Neural progenitor cell (in vitro differentiated cells): Measurements from ENCODE around the gene MAML3. TPM values are rescaled to one million over a fixed set of nuclear protein-coding genes. Genes with fewer than 3 reads are reported as not detected.

Experiments used
- DNase-seq: peaks from one replicate; pipeline ENCODE4 v3.0.0-alpha.2; 2016; ENCODE audit warnings: low spot score
- H2AFZ ChIP-seq: fragments of 200-600 bp; sonication (generic); replicated peaks from 2 replicates; pipeline ENCODE4 v1.6.1; 2016; ENCODE audit warnings: antibody characterized with exemption
- H3F3A ChIP-seq: fragments of 200-600 bp; sonication (generic); 2 replicates; pipeline ENCODE4 v1.6.1; 2016; ENCODE audit warnings: antibody characterized with exemption, low read depth
- H3K27ac ChIP-seq: fragments of 200-600 bp; sonication (generic); 2 replicates; pipeline ENCODE4 v1.5.1; 2016; ENCODE audit warnings: mild to moderate bottlenecking
- H3K27me3 ChIP-seq: fragments of 200-600 bp; sonication (generic); 2 replicates; pipeline ENCODE4 v1.6.1; 2016; ENCODE audit warnings: mild to moderate bottlenecking, moderate library complexity
- H3K36me3 ChIP-seq: fragments of 200-600 bp; sonication (generic); 2 replicates; pipeline ENCODE4 v1.5.1; 2016
- H3K4me1 ChIP-seq: fragments of 200-600 bp; sonication (generic); 2 replicates; pipeline ENCODE4 v1.6.1; 2016; ENCODE audit warnings: mixed run types
- H3K4me2 ChIP-seq: fragments of 200-600 bp; sonication (generic); 2 replicates; pipeline ENCODE4 v1.6.1; 2016
- H3K4me3 ChIP-seq: fragments of 200-600 bp; sonication (generic); 2 replicates; pipeline ENCODE4 v1.5.1; 2016
- H3K79me2 ChIP-seq: fragments of 200-600 bp; sonication (generic); 2 replicates; pipeline ENCODE4 v1.6.1; 2016; ENCODE audit warnings: low read depth
- H3K9ac ChIP-seq: fragments of 200-600 bp; sonication (generic); 2 replicates; pipeline ENCODE4 v1.6.1; 2016
- H3K9me3 ChIP-seq: fragments of 200-600 bp; sonication (generic); 2 replicates; pipeline ENCODE4 v1.5.1; 2016; ENCODE audit warnings: low read depth
- H4K20me1 ChIP-seq: fragments of 200-600 bp; sonication (generic); 2 replicates; pipeline ENCODE4 v1.6.1; 2016; ENCODE audit warnings: low read depth
- H3K27ac Mint-ChIP-seq: 3 replicates; pipeline ENCODE4 v1.8.0; 2021; ENCODE audit warnings: mixed read lengths
- H3K27me3 Mint-ChIP-seq: 2 replicates; pipeline ENCODE4 v1.8.0; 2022; ENCODE audit warnings: low read depth, mild to moderate bottlenecking, inconsistent platforms, moderate library complexity, mixed read lengths; ENCODE audit not compliant: insufficient read depth
- H3K36me3 Mint-ChIP-seq: 3 replicates; pipeline ENCODE4 v1.8.0; 2021; ENCODE audit warnings: mixed read lengths
- H3K4me1 Mint-ChIP-seq: 3 replicates; pipeline ENCODE4 v1.8.0; 2021; ENCODE audit warnings: mixed read lengths
- H3K4me3 Mint-ChIP-seq: 3 replicates; pipeline ENCODE4 v1.8.0; 2021; ENCODE audit warnings: mild to moderate bottlenecking, moderate library complexity, mixed read lengths
- H3K9me3 Mint-ChIP-seq: 3 replicates; pipeline ENCODE4 v1.8.0; 2020; ENCODE audit warnings: mixed read lengths
- EZH2 ChIP-seq: fragments of 200-600 bp; sonication (generic); IDR thresholded peaks from 2 replicates; pipeline ENCODE4 v1.6.1; 2017; ENCODE audit warnings: antibody characterized with exemption, mild to moderate bottlenecking, moderate library complexity
- EZH2phosphoT487 ChIP-seq: fragments of 200-600 bp; sonication (generic); IDR thresholded peaks from 2 replicates; pipeline ENCODE4 v1.6.1; 2017; ENCODE audit warnings: antibody characterized with exemption
- total RNA-seq: library from RNA; depleted of rRNA; stranded (reverse); fragments of >200 nt; gene quantifications from 2 replicates; pipeline ENCODE4 v1.2.3, GENCODE V29; 2015; ENCODE audit warnings: low replicate concordance
- TF ChIP-seq, protein P1 (sequence below): fragments of 200-600 bp; sonication (generic); IDR thresholded peaks from 2 replicates; pipeline ENCODE4 v1.5.1; 2017; ENCODE audit warnings: antibody characterized with exemption, mild to moderate bottlenecking

Gene MAML3
- total RNA-seq, 1 donor from 2014 or later, result 14.4 TPM

DNA sequence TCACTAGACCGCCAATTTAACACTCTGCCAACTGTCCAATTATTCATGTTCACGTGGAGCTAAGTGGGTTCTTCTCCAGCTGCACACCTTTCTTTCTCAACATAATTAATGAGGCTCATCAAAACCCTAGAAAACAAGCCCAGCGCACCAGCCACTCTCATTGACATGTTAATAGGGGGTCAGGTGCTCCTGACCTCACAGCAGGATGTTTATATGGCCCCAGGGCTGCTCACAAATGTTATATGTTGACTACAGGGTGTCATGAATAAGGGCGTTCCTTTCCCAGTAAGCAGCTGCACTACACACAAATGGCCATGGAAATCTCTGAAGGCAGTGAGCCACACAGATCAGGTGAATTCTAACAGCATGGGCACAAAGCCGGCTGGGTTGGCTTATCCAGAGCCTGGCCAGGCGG is 278.6 kb downstream of the MAML3 start:
- peaks cover 4% of the 10 kb centered on the region for H3K27me3 Mint-ChIP-seq
- Histone ChIP-seq H3K27ac (peak overlapping the region; percentile 80), H2AFZ (no peak overlapping the region), H3K4me1 (peaks cover 40% of the 10 kb centered on the region), H3K36me3 (no peaks in the 10 kb centered on the region), H3K27me3 (no peaks in the 10 kb centered on the region), H3K9me3 (no peaks in the 10 kb centered on the region), H3F3A (peaks cover 43% of the 10 kb centered on the region), H3K4me2 (peak overlapping the region; percentile 48), H3K79me2 (no peaks in the 10 kb centered on the region), H4K20me1 (peaks cover 10% of the 10 kb centered on the region), H3K4me3 (no peak overlapping the region), H3K9ac (no peak overlapping the region)
- H3K27ac Mint-ChIP-seq, result peak overlapping the region; percentile 24
- no peak overlapping the region for H3K4me3 Mint-ChIP-seq
- peaks cover 3% of the 10 kb centered on the region for H3K36me3 Mint-ChIP-seq
- H3K4me1 Mint-ChIP-seq, result peaks cover 46% of the 10 kb centered on the region
- TF ChIP-seq, protein P1, sequence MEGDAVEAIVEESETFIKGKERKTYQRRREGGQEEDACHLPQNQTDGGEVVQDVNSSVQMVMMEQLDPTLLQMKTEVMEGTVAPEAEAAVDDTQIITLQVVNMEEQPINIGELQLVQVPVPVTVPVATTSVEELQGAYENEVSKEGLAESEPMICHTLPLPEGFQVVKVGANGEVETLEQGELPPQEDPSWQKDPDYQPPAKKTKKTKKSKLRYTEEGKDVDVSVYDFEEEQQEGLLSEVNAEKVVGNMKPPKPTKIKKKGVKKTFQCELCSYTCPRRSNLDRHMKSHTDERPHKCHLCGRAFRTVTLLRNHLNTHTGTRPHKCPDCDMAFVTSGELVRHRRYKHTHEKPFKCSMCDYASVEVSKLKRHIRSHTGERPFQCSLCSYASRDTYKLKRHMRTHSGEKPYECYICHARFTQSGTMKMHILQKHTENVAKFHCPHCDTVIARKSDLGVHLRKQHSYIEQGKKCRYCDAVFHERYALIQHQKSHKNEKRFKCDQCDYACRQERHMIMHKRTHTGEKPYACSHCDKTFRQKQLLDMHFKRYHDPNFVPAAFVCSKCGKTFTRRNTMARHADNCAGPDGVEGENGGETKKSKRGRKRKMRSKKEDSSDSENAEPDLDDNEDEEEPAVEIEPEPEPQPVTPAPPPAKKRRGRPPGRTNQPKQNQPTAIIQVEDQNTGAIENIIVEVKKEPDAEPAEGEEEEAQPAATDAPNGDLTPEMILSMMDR, result no peak
- TF ChIP-seq EZH2 (no peak), EZH2phosphoT487 (no peak)
- H3K9me3 Mint-ChIP-seq, result peaks cover 3% of the 10 kb centered on the region
- DNase-seq, result peak; percentile 69

GRCh38 chr4:139873111-139873860 is 280.7 kb downstream of the MAML3 start:
- H3K4me1 ChIP-seq, result peaks cover 40% of the 10 kb centered on the region
- no peak overlapping the region for H3K9ac ChIP-seq
- H3K9me3 ChIP-seq, result no peaks in the 10 kb centered on the region
- peaks cover 10% of the 10 kb centered on the region for H4K20me1 ChIP-seq
- peaks cover 3% of the 10 kb centered on the region for H3K9me3 Mint-ChIP-seq
- peaks cover 45% of the 10 kb centered on the region for H3K4me1 Mint-ChIP-seq
- H3K4me3 Mint-ChIP-seq, result no peak overlapping the region
- no peak overlapping the region for H3K27ac ChIP-seq
- no peaks in the 10 kb centered on the region for H3K36me3 ChIP-seq
- H3K27me3 Mint-ChIP-seq, result peaks cover 4% of the 10 kb centered on the region
- no peak overlapping the region for H3K4me3 ChIP-seq
- no peaks in the 10 kb centered on the region for H3K27me3 ChIP-seq
- H3F3A ChIP-seq, result peaks cover 43% of the 10 kb centered on the region
- no peak overlapping the region for H3K4me2 ChIP-seq
- no peak overlapping the region for H2AFZ ChIP-seq
- peaks cover 3% of the 10 kb centered on the region for H3K36me3 Mint-ChIP-seq
- TF ChIP-seq, protein P1, result no peak
- TF ChIP-seq EZH2, result no peak
- TF ChIP-seq EZH2phosphoT487, result no peak
- no peak overlapping the region for H3K27ac Mint-ChIP-seq
- no peaks in the 10 kb centered on the region for H3K79me2 ChIP-seq
- no peak for DNase-seq

GRCh38 chr4:139872274-139872673 is 281.7 kb downstream of the MAML3 start:
- peaks cover 40% of the 10 kb centered on the region for H3K4me1 Mint-ChIP-seq
- Histone ChIP-seq H2AFZ (no peak overlapping the region), H3K27me3 (no peaks in the 10 kb centered on the region), H3K4me1 (peaks cover 41% of the 10 kb centered on the region), H3K9me3 (no peaks in the 10 kb centered on the region), H3K9ac (no peak overlapping the region), H4K20me1 (peaks cover 10% of the 10 kb centered on the region), H3K27ac (no peak overlapping the region), H3K79me2 (no peaks in the 10 kb centered on the region), H3F3A (peaks cover 43% of the 10 kb centered on the region), H3K36me3 (no peaks in the 10 kb centered on the region), H3K4me2 (no peak overlapping the region), H3K4me3 (no peak overlapping the region)
- H3K36me3 Mint-ChIP-seq, result peaks cover 3% of the 10 kb centered on the region
- peak overlapping the region; percentile 40 for H3K27ac Mint-ChIP-seq
- no peak overlapping the region for H3K4me3 Mint-ChIP-seq
- no peak for TF ChIP-seq EZH2
- DNase-seq, result no peak
- no peaks in the 10 kb centered on the region for H3K27me3 Mint-ChIP-seq
- H3K9me3 Mint-ChIP-seq, result peaks cover 3% of the 10 kb centered on the region

- Mint-ChIP-seq H3K27me3 (no peaks in the 10 kb centered on the region), H3K9me3 (peaks cover 3% of the 10 kb centered on the region), H3K4me3 (no peak overlapping the region), H3K27ac (no peak overlapping the region), H3K4me1 (peaks cover 28% of the 10 kb centered on the region), H3K36me3 (peaks cover 3% of the 10 kb centered on the region)
- Histone ChIP-seq H3K9ac (no peak overlapping the region), H3F3A (peaks cover 20% of the 10 kb centered on the region), H3K4me1 (peaks cover 38% of the 10 kb centered on the region), H3K4me3 (no peak overlapping the region), H3K27me3 (no peaks in the 10 kb centered on the region), H3K4me2 (no peak overlapping the region), H2AFZ (no peak overlapping the region), H3K27ac (no peak overlapping the region), H4K20me1 (no peaks in the 10 kb centered on the region), H3K9me3 (no peaks in the 10 kb centered on the region), H3K79me2 (no peaks in the 10 kb centered on the region), H3K36me3 (no peaks in the 10 kb centered on the region)
- DNase-seq, result no peak
- TF ChIP-seq EZH2 (no peak), EZH2phosphoT487 (no peak)
- TF ChIP-seq, protein P1, result no peak
These were observed 284.2 kb downstream of the MAML3 start for GRCh38 chr4:139869810-139870209.
